ENCODE measurements around the gene CD40. TPM values are rescaled to one million over a fixed set of nuclear protein-coding genes. Genes with fewer than 3 reads are reported as not detected.

The CD40 gene
- total RNA-seq, 2 experiments from 2014 or later = 4.0 to 5.1 TPM

GRCh38 chr20:46152824-46153586 lies 34.9 kb downstream of the CD40 start:
- DNase-seq = no peak
- ATAC-seq = no peak
- Mint-ChIP-seq H3K27me3 (no peaks in the 10 kb centered on the region), H3K4me3 (no peak overlapping the region), H3K4me1 (no peaks in the 10 kb centered on the region), H3K36me3 (ENCODE audit: low read depth) (no peaks in the 10 kb centered on the region), H3K9me3 (ENCODE audit: low read depth) (no peaks in the 10 kb centered on the region), H3K27ac (no peak overlapping the region)
- CTCF ChIA-PET = interaction anchor here (0.8 to 1.0 kb wide), 2 partner anchors 22 to 129 kb away, joined by 4 to 5 read pairs; no protein-coding TSS in a partner anchor
- intact Hi-C loops (cut with DNase I, micrococcal nuclease) = no loop called here
- POLR2A ChIA-PET = no interaction called here

GRCh38 chr20:46154305-46154704 lies 36.2 kb downstream of the CD40 start:
- Mint-ChIP-seq H3K36me3 (ENCODE audit: low read depth) (no peaks in the 10 kb centered on the region), H3K4me1 (no peaks in the 10 kb centered on the region), H3K27me3 (peaks cover 2% of the 10 kb centered on the region), H3K9me3 (ENCODE audit: low read depth) (no peaks in the 10 kb centered on the region), H3K27ac (no peak overlapping the region), H3K4me3 (no peak overlapping the region)
- intact Hi-C loops (cut with DNase I, micrococcal nuclease) = no loop called here
- POLR2A ChIA-PET = interaction anchor here (0.6 to 0.7 kb wide), 2 partner anchors 10 to 165 kb away, joined by 6 to 7 read pairs; no protein-coding TSS in a partner anchor
- CTCF ChIA-PET = interaction anchor here (0.7 kb wide), 1 partner anchor 24 kb away, joined by 4 read pairs; no protein-coding TSS in a partner anchor
- ATAC-seq (no peak), DNase-seq (no peak)

- Mint-ChIP-seq H3K27ac (no peak overlapping the region), H3K36me3 (ENCODE audit: low read depth) (no peaks in the 10 kb centered on the region), H3K27me3 (peaks cover 2% of the 10 kb centered on the region), H3K4me3 (no peak overlapping the region), H3K4me1 (no peaks in the 10 kb centered on the region), H3K9me3 (ENCODE audit: low read depth) (no peaks in the 10 kb centered on the region)
- intact Hi-C loops (cut with DNase I, micrococcal nuclease) = no loop called here
- no peak for ATAC-seq
- no peak for DNase-seq
- ChIA-PET POLR2A (interaction anchor here (0.6 to 0.7 kb wide), 2 partner anchors 11 to 165 kb away, joined by 6 to 7 read pairs; no protein-coding TSS in a partner anchor), CTCF (no interaction called here)
Measured at GRCh38 chr20:46154796-46155195, 36.7 kb downstream of the CD40 start.

GRCh38 chr20:46156065-46156464 lies 38.0 kb downstream of the CD40 start:
- POLR2A ChIA-PET = no interaction called here
- Mint-ChIP-seq H3K27ac (no peak overlapping the region), H3K27me3 (peaks cover 2% of the 10 kb centered on the region), H3K4me3 (no peak overlapping the region), H3K36me3 (ENCODE audit: low read depth) (no peaks in the 10 kb centered on the region), H3K9me3 (ENCODE audit: low read depth) (no peaks in the 10 kb centered on the region), H3K4me1 (no peaks in the 10 kb centered on the region)
- CTCF ChIA-PET = interaction anchor here (0.6 kb wide), 1 partner anchor 21 kb away, joined by 3 read pairs; no protein-coding TSS in a partner anchor
- intact Hi-C loops (cut with DNase I, micrococcal nuclease) = no loop called here
- ATAC-seq (no peak), DNase-seq (no peak)

- intact Hi-C loops (cut with DNase I, micrococcal nuclease) = no loop called here
- ATAC-seq = no peak
- Mint-ChIP-seq H3K36me3 (ENCODE audit: low read depth) (no peaks in the 10 kb centered on the region), H3K27ac (no peak overlapping the region), H3K4me3 (no peak overlapping the region), H3K27me3 (peaks cover 2% of the 10 kb centered on the region), H3K4me1 (no peaks in the 10 kb centered on the region), H3K9me3 (ENCODE audit: low read depth) (no peaks in the 10 kb centered on the region)
- CTCF ChIA-PET = interaction anchor here (0.5 to 1.3 kb wide), 5 partner anchors 9 to 192 kb away, joined by 3 to 4 read pairs (median 3); no protein-coding TSS in a partner anchor
- DNase-seq = no peak
- POLR2A ChIA-PET = no interaction called here
Measured at GRCh38 chr20:46157076-46157592, 39.0 kb downstream of the CD40 start.

GRCh38 chr20:46157625-46158024 lies 39.5 kb downstream of the CD40 start:
- H3K9me3 Mint-ChIP-seq (ENCODE audit: low read depth) = no peaks in the 10 kb centered on the region
- ChIA-PET CTCF (interaction anchor here (0.5 to 1.3 kb wide), 3 partner anchors 16 to 171 kb away, joined by 3 read pairs; no protein-coding TSS in a partner anchor), POLR2A (no interaction called here)
- no peak overlapping the region for H3K27ac Mint-ChIP-seq
- no peak overlapping the region for H3K4me3 Mint-ChIP-seq
- intact Hi-C loops (cut with DNase I, micrococcal nuclease) = no loop called here
- peaks cover 2% of the 10 kb centered on the region for H3K27me3 Mint-ChIP-seq
- DNase-seq = no peak
- ATAC-seq = no peak
- H3K36me3 Mint-ChIP-seq (ENCODE audit: low read depth) = no peaks in the 10 kb centered on the region
- no peaks in the 10 kb centered on the region for H3K4me1 Mint-ChIP-seq

GRCh38 chr20:46158476-46158987 lies 40.4 kb downstream of the CD40 start:
- intact Hi-C loops (cut with DNase I, micrococcal nuclease) = no loop called here
- POLR2A ChIA-PET = no interaction called here
- no peak overlapping the region for H3K4me3 Mint-ChIP-seq
- no peaks in the 10 kb centered on the region for H3K4me1 Mint-ChIP-seq
- no peak overlapping the region for H3K27ac Mint-ChIP-seq
- no peaks in the 10 kb centered on the region for H3K36me3 Mint-ChIP-seq (ENCODE audit: low read depth)
- peaks cover 4% of the 10 kb centered on the region for H3K27me3 Mint-ChIP-seq
- no peak for DNase-seq
- no peak for ATAC-seq
- H3K9me3 Mint-ChIP-seq (ENCODE audit: low read depth) = no peaks in the 10 kb centered on the region
- CTCF ChIA-PET = interaction anchor here (1.0 to 1.5 kb wide), 2 partner anchors 9 to 15 kb away, joined by 3 read pairs; no protein-coding TSS in a partner anchor

GRCh38 chr20:46159101-46159897 lies 41.2 kb downstream of the CD40 start:
- Mint-ChIP-seq H3K9me3 (ENCODE audit: low read depth) (no peaks in the 10 kb centered on the region), H3K36me3 (ENCODE audit: low read depth) (no peaks in the 10 kb centered on the region), H3K27ac (no peak overlapping the region), H3K27me3 (peaks cover 6% of the 10 kb centered on the region), H3K4me1 (no peaks in the 10 kb centered on the region), H3K4me3 (no peak overlapping the region)
- ATAC-seq (peak; percentile 26), DNase-seq (no peak)
- ChIA-PET POLR2A (no interaction called here), CTCF (interaction anchor here (1.5 kb wide), 1 partner anchor 9 kb away, joined by 3 read pairs; no protein-coding TSS in a partner anchor)
- intact Hi-C loops (cut with DNase I, micrococcal nuclease) = no loop called here

- Mint-ChIP-seq H3K9me3 (ENCODE audit: low read depth) (no peaks in the 10 kb centered on the region), H3K4me1 (no peaks in the 10 kb centered on the region), H3K36me3 (ENCODE audit: low read depth) (no peaks in the 10 kb centered on the region), H3K27me3 (peaks cover 10% of the 10 kb centered on the region), H3K27ac (no peak overlapping the region), H3K4me3 (no peak overlapping the region)
- ChIA-PET CTCF (no interaction called here), POLR2A (no interaction called here)
- intact Hi-C loops (cut with DNase I, micrococcal nuclease) = no loop called here
- ATAC-seq (no peak), DNase-seq (no peak)
Measured at GRCh38 chr20:46160661-46161060, 42.5 kb downstream of the CD40 start.

- no peak for ATAC-seq
- ChIA-PET POLR2A (no interaction called here), CTCF (interaction anchor here (0.8 to 1.6 kb wide), 2 partner anchors 10 to 13 kb away, joined by 5 to 7 read pairs; no protein-coding TSS in a partner anchor)
- Mint-ChIP-seq H3K27me3 (peaks cover 10% of the 10 kb centered on the region), H3K27ac (no peak overlapping the region), H3K9me3 (ENCODE audit: low read depth) (no peaks in the 10 kb centered on the region), H3K4me1 (no peaks in the 10 kb centered on the region), H3K36me3 (ENCODE audit: low read depth) (no peaks in the 10 kb centered on the region), H3K4me3 (no peak overlapping the region)
- intact Hi-C loops (cut with DNase I, micrococcal nuclease) = no loop called here
- DNase-seq = no peak
Measured at GRCh38 chr20:46161921-46162320, 43.8 kb downstream of the CD40 start.

- no peaks in the 10 kb centered on the region for H3K36me3 Mint-ChIP-seq (ENCODE audit: low read depth)
- peaks cover 15% of the 10 kb centered on the region for H3K27me3 Mint-ChIP-seq
- H3K9me3 Mint-ChIP-seq (ENCODE audit: low read depth) = no peaks in the 10 kb centered on the region
- H3K4me1 Mint-ChIP-seq = no peaks in the 10 kb centered on the region
- no peak for ATAC-seq
- DNase-seq = no peak
- H3K4me3 Mint-ChIP-seq = no peak overlapping the region
- H3K27ac Mint-ChIP-seq = no peak overlapping the region
- CTCF ChIA-PET = no interaction called here
- intact Hi-C loops (cut with DNase I, micrococcal nuclease) = no loop called here
- POLR2A ChIA-PET = no interaction called here
Measured at GRCh38 chr20:46164254-46164653, 46.1 kb downstream of the CD40 start.
